CD8-positive, alpha-beta memory T cell (primary cell): Measurements from ENCODE around the gene PCK2. TPM values are rescaled to one million over a fixed set of nuclear protein-coding genes. Genes with fewer than 3 reads are reported as not detected.

Experiments
- CTCF ChIA-PET: fragments of 350-600 bp; sonication (Branson Sonifier 250); formaldehyde crosslinking; loops from one replicate; lab custom pipeline; 2021; ENCODE audit warnings: antibody characterized with exemption; lab: Charles Lee
- POLR2A ChIA-PET: fragments of 350-600 bp; sonication (Branson Sonifier 250); formaldehyde crosslinking; loops from one replicate; lab custom pipeline; 2021; ENCODE audit warnings: antibody characterized with exemption; lab: Charles Lee
- DNase-seq, 5 donors: peaks; one replicate each; pipeline versions ENCODE4 v3.0.0 to v3.0.0-alpha.2; 2020 to 2022; ENCODE audit warnings: mixed read lengths in 1 of 5
- H3K27ac ChIP-seq: one replicate; pipeline ENCODE4 v1.7.0; 2013; ENCODE audit warnings: low read depth, mild to moderate bottlenecking, low read length, moderate library complexity
- H3K27me3 ChIP-seq: 2 replicates; pipeline ENCODE4 v1.7.0; 2013; ENCODE audit warnings: low read length, mild to moderate bottlenecking; ENCODE audit not compliant: insufficient read depth, poor library complexity, severe bottlenecking
- H3K36me3 ChIP-seq: 2 replicates; pipeline ENCODE4 v1.7.0; 2013; ENCODE audit warnings: mild to moderate bottlenecking, low read length, moderate library complexity; ENCODE audit not compliant: insufficient read depth
- H3K4me1 ChIP-seq: 2 replicates; pipeline ENCODE4 v1.7.0; 2013; ENCODE audit warnings: mild to moderate bottlenecking, low read length, moderate library complexity; ENCODE audit not compliant: insufficient read depth
- H3K4me3 ChIP-seq: 2 replicates; pipeline ENCODE4 v1.7.0; 2013; ENCODE audit warnings: mild to moderate bottlenecking, low read length
- H3K9me3 ChIP-seq: 2 replicates; pipeline ENCODE4 v1.7.0; 2013; ENCODE audit warnings: mild to moderate bottlenecking, low read length
- H3K27ac Mint-ChIP-seq, 8 donors: one replicate each; pipeline ENCODE4 v1.8.0; 2020 to 2021; ENCODE audit warnings: mixed read lengths in 8 of 8, mild to moderate bottlenecking in 6 of 8, inconsistent platforms in 3 of 8, moderate library complexity in 3 of 8
- H3K27me3 Mint-ChIP-seq, 2 donors: one replicate each; pipeline ENCODE4 v1.8.0; 2020 to 2021; ENCODE audit warnings: mixed read lengths in 2 of 2, mild to moderate bottlenecking in 1 of 2, moderate library complexity in 1 of 2
- H3K36me3 Mint-ChIP-seq, 3 donors: one replicate each; pipeline ENCODE4 v1.8.0; 2020 to 2021; ENCODE audit warnings: mixed read lengths in 3 of 3, inconsistent platforms in 1 of 3, mild to moderate bottlenecking in 1 of 3
- H3K4me1 Mint-ChIP-seq, 3 donors: one replicate each; pipeline ENCODE4 v1.8.0; 2020 to 2021; ENCODE audit warnings: mixed read lengths in 3 of 3, inconsistent platforms in 1 of 3, mild to moderate bottlenecking in 1 of 3
- H3K4me3 Mint-ChIP-seq, 7 donors: one replicate each; pipeline ENCODE4 v1.8.0; 2020 to 2021; ENCODE audit warnings: mixed read lengths in 7 of 7, mild to moderate bottlenecking in 6 of 7, moderate library complexity in 4 of 7, inconsistent platforms in 2 of 7
- H3K9me3 Mint-ChIP-seq, 5 donors: one replicate each; pipeline ENCODE4 v1.8.0; 2020 to 2022; ENCODE audit warnings: mixed read lengths in 5 of 5, mild to moderate bottlenecking in 3 of 5, moderate library complexity in 2 of 5, inconsistent platforms in 1 of 5
- polyA plus RNA-seq: library from polyadenylated mRNA; unstranded; fragments of 300-500 nt; fragmentation: Illumina TruSeq; gene quantifications from one replicate; pipeline ENCODE4 v1.2.3, GENCODE V29; 2021
- total RNA-seq, 2 experiments: library from RNA; stranded (reverse); gene quantifications; one replicate each; pipeline ENCODE4 v1.2.3, GENCODE V29; 2021

The PCK2 gene
- total and polyA plus RNA-seq, 3 experiments from 2014 or later: 16.9 to 88.3 (median 79.6) TPM

DNA sequence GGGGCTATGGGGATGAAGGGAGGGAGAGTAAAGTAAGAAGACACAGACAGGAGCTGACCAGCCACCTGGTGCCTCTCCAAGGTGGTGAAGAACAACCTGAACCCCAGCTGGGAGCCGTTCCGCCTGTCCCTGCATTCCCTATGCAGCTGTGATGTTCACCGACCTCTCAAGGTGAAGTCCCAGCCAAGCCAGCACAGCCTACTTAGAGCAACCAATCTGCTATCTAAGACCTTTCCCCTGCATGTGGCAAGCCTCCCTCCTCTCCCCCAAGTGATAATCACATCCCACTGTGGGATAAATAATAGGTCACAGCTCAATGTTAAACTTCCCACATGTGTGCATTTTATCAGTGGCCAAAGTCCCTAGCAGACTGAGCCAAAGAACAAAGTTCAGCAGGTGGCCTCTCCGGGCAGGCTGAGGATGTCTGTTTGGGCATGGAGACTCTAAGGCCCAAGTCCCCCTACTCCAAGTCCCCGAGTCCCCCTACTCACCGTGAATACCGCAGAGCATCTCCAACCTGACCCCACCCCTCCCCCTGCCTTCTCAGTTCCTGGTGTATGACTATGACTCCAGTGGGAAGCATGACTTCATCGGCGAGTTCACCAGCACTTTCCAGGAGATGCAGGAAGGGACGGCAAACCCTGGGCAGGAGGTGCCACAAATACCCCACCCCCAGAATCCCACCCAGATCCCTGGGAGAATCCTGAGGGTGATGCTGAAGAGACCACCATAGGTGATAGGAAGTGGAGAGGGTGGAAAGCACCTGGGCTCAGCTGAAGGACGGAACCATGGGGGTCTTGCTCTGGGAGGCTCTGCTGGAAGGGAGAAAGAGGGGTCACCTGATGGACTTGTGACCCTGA is 19.3 kb upstream of the PCK2 start:
- no peaks in the 10 kb centered on the region for H3K9me3 Mint-ChIP-seq
- ChIA-PET CTCF (interaction anchor here (0.9 kb wide), 2 partner anchors 16 to 17 kb away, joined by 4 read pairs; no protein-coding TSS in a partner anchor), POLR2A (no interaction called here)
- peaks cover 0 to 5% (median 3%) of the 10 kb centered on the region in 3 donors for H3K4me1 Mint-ChIP-seq
- Histone ChIP-seq H3K27me3 (no peaks in the 10 kb centered on the region), H3K27ac (no peak overlapping the region), H3K4me3 (no peak overlapping the region), H3K4me1 (no peaks in the 10 kb centered on the region), H3K9me3 (no peaks in the 10 kb centered on the region), H3K36me3 (no peaks in the 10 kb centered on the region)
- DNase-seq: no peak
- H3K27me3 Mint-ChIP-seq: peaks cover 5 to 17% of the 10 kb centered on the region in 2 donors
- no peak overlapping the region for H3K4me3 Mint-ChIP-seq
- H3K36me3 Mint-ChIP-seq: no peaks in the 10 kb centered on the region
- H3K27ac Mint-ChIP-seq: peak overlapping the region in 2 of 8 donors; percentile 54 to 66

DNA sequence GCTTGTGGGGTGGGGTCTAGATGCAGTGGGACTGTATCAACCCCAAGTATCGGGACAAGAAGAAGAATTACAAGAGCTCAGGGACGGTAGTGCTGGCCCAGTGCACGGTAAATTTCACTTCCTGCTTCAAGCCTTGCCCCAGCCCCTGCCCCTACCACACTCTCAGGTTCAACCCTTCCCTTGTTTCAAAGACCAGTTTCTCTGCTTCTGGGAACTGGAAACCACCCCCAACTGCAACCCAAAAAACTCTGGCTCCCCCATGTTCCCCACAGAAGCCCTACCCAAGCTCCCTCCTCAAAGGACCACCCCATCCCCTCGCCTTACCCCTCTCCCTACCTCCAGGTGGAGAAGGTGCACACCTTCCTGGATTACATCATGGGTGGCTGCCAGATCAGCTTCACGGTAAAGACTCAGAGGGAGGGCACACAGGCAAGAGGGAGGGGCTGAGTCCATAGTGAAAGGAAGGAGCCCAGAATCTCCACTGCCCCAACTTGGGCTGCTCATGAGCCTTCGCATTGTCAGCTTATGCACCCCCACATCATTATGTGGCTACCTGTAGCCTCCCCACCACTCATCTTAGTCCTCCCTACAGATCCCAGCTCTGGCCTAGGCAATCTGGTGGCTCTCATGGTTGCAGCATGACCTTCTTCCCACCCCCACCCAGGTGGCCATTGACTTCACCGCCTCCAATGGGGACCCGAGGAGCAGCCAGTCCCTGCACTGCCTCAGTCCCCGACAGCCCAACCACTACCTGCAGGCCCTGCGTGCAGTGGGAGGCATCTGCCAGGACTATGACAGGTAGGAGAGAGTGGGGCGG is 18.4 kb upstream of the PCK2 start:
- POLR2A ChIA-PET: no interaction called here
- no peak for DNase-seq
- H3K36me3 ChIP-seq: no peaks in the 10 kb centered on the region
- H3K9me3 Mint-ChIP-seq: no peaks in the 10 kb centered on the region
- H3K27me3 ChIP-seq: no peaks in the 10 kb centered on the region
- no peak overlapping the region for H3K4me3 Mint-ChIP-seq
- peaks cover 6% of the 10 kb centered on the region for H3K4me1 ChIP-seq
- H3K27me3 Mint-ChIP-seq: peaks cover 2 to 8% of the 10 kb centered on the region in 2 donors
- H3K9me3 ChIP-seq: no peaks in the 10 kb centered on the region
- H3K4me3 ChIP-seq: no peak overlapping the region
- CTCF ChIA-PET: interaction anchor here (0.9 to 1.5 kb wide), 2 partner anchors 15 kb away, joined by 4 to 6 read pairs; no protein-coding TSS in a partner anchor
- H3K36me3 Mint-ChIP-seq: no peaks in the 10 kb centered on the region
- no peak overlapping the region for H3K27ac ChIP-seq
- peak overlapping the region in 2 of 8 donors; percentile 54 to 66 for H3K27ac Mint-ChIP-seq
- peaks cover 6 to 10% (median 8%) of the 10 kb centered on the region in 3 donors for H3K4me1 Mint-ChIP-seq

DNA sequence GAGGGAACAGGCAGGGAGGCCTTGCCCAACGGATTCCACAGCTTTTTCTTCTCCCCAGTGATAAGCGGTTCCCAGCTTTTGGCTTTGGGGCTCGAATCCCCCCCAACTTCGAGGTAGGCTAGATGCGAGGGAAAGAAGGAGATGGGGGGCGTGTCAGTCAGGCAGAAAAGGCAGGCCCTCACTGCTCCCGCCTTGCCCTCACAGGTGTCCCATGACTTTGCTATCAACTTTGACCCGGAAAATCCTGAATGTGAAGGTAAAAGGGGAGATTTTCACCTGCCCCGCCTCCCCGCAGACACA is 17.9 kb upstream of the PCK2 start:
- H3K9me3 ChIP-seq: no peaks in the 10 kb centered on the region
- H3K27ac ChIP-seq: no peak overlapping the region
- H3K36me3 Mint-ChIP-seq: peaks cover 0 to 3% (median 0%) of the 10 kb centered on the region in 3 donors
- H3K4me1 ChIP-seq: peaks cover 9% of the 10 kb centered on the region
- H3K4me1 Mint-ChIP-seq: peaks cover 8 to 10% (median 10%) of the 10 kb centered on the region in 3 donors
- no peak overlapping the region for H3K4me3 Mint-ChIP-seq
- H3K36me3 ChIP-seq: no peaks in the 10 kb centered on the region
- ChIA-PET CTCF (interaction anchor here (1.5 kb wide), 1 partner anchor 14 kb away, joined by 6 read pairs; no protein-coding TSS in a partner anchor), POLR2A (no interaction called here)
- DNase-seq: no peak
- peaks cover 2 to 3% of the 10 kb centered on the region in 2 donors for H3K27me3 Mint-ChIP-seq
- H3K4me3 ChIP-seq: no peak overlapping the region
- no peaks in the 10 kb centered on the region for H3K27me3 ChIP-seq
- H3K9me3 Mint-ChIP-seq: no peaks in the 10 kb centered on the region
- H3K27ac Mint-ChIP-seq: peak overlapping the region in 1 of 8 donors; percentile 88

DNA sequence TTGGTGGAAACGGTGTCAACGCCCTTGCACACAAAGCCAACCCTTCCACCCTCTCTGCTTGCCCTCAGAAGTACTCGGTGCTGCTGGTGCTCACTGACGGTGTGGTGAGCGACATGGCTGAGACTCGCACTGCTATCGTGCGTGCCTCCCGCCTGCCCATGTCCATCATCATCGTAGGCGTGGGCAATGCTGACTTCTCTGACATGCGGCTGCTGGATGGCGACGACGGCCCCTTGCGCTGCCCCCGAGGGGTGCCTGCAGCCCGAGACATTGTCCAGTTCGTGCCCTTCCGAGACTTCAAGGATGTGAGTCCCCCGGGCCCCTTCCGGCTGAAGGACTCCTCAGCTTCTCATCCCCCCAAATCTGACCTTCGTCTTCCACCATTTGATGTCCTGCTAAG is 17.0 kb upstream of the PCK2 start:
- Mint-ChIP-seq H3K4me3 (no peak overlapping the region), H3K27ac (no peak overlapping the region), H3K36me3 (peaks cover 0 to 4% (median 0%) of the 10 kb centered on the region in 3 donors), H3K9me3 (no peaks in the 10 kb centered on the region), H3K27me3 (peaks cover 2% of the 10 kb centered on the region in 2 donors), H3K4me1 (peaks cover 12 to 15% (median 14%) of the 10 kb centered on the region in 3 donors)
- H3K27me3 ChIP-seq: no peaks in the 10 kb centered on the region
- no peak overlapping the region for H3K27ac ChIP-seq
- H3K4me1 ChIP-seq: peaks cover 9% of the 10 kb centered on the region
- no peaks in the 10 kb centered on the region for H3K36me3 ChIP-seq
- ChIA-PET CTCF (interaction anchor here (1.5 kb wide), 1 partner anchor 13 kb away, joined by 6 read pairs; no protein-coding TSS in a partner anchor), POLR2A (no interaction called here)
- no peak for DNase-seq
- no peaks in the 10 kb centered on the region for H3K9me3 ChIP-seq
- H3K4me3 ChIP-seq: no peak overlapping the region

DNA sequence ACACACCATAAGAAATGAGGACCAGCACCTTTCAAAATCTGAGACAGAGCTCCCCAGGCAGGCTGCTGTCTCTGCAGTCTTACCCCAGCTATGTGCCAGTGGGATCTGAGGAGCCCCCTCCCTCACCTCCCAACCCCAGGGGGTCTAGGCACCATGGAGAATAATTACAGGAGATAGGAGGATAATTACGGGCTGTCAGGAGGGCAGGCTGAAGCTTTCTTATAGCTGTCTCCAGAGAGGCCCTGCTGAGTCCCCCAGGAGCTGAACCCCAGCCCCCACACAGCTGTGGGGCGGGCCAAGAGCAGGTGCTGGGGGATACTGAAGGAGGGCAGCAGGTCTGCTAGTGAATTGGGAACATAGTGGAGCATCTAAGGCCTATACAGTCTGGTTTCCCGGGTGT is 16.0 kb upstream of the PCK2 start:
- H3K4me1 Mint-ChIP-seq: peaks cover 15 to 18% (median 16%) of the 10 kb centered on the region in 3 donors
- no peak for DNase-seq
- H3K27me3 ChIP-seq: no peaks in the 10 kb centered on the region
- no peaks in the 10 kb centered on the region for H3K9me3 ChIP-seq
- peak overlapping the region in 1 of 7 donors; percentile 64 for H3K4me3 Mint-ChIP-seq
- no peaks in the 10 kb centered on the region for H3K9me3 Mint-ChIP-seq
- POLR2A ChIA-PET: no interaction called here
- CTCF ChIA-PET: no interaction called here
- peaks cover 0 to 4% (median 0%) of the 10 kb centered on the region in 3 donors for H3K36me3 Mint-ChIP-seq
- no peaks in the 10 kb centered on the region for H3K36me3 ChIP-seq
- peaks cover 9% of the 10 kb centered on the region for H3K4me1 ChIP-seq
- no peak overlapping the region for H3K27ac ChIP-seq
- peak overlapping the region in 2 of 8 donors; percentile 43 to 90 for H3K27ac Mint-ChIP-seq
- H3K4me3 ChIP-seq: no peak overlapping the region
- peaks cover 2% of the 10 kb centered on the region in 2 donors for H3K27me3 Mint-ChIP-seq

DNA sequence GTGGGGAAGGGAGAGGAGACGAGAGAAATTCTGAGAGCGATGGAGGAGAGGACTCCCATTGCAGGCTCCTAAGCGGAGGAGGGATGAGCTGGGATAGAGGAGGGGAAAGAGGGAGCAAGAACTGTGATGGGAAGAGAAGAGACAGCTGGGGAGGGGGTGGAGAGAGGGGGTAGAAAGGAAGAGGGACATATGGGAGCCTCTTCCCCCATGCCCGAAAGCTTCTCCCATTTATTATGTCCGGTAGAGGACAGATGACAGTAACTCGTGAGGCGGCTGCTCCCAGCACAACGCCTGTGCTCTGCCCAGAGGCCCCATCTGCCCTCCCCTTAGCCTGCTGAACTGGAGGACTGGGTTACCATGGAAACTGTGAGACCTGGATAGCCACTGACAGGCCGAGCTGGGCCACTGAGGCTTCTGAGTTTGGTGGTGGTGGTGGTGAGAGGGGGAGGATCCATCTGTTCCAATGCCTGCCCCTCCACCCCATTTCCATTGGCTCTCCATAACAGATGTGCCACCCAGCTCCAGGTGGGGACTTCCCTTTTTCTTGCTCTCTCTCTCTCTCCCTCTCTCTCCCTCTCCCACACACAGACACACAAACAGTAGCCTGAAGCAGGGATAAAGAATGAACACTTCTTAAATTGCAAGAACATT is 14.5 kb upstream of the PCK2 start:
- H3K27ac Mint-ChIP-seq: peak overlapping the region in 1 of 8 donors; percentile 34
- no peaks in the 10 kb centered on the region for H3K36me3 ChIP-seq

DNA sequence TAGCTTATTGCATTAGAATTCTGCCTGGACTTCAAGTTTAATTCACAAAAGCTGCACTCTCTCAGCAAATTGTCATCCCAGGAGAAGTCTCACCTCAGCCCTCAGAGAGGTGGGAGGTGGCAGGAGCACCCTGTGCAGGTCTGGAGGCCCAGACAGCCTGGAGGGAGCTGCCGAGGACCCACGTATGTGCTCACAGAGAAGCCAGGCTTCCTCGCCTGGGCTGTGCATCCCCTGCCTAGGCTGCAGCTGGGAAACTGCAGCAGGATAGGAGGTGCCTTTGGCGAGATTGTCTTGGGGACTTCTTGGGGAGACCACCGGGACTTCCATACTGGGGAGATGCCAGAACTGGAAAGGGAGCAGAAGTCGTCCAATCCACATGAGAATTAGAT is 14.0 kb upstream of the PCK2 start:
- Mint-ChIP-seq H3K27ac (peak overlapping the region in 5 of 8 donors; percentile 24 to 92 (median 78)), H3K4me1 (peaks cover 15 to 18% (median 16%) of the 10 kb centered on the region in 3 donors)
- POLR2A ChIA-PET: interaction anchor here (0.7 to 2.7 kb wide), 7 partner anchors 12 to 133 kb away, joined by 3 to 28 read pairs (median 4); partner anchors contain the start of genes CHMP4A, DCAF11, NRL and PCK2

More for the DNA sequence above, 14.5 kb upstream of the PCK2 start:
- H3K4me3 ChIP-seq: no peak overlapping the region
- Mint-ChIP-seq H3K4me3 (peak overlapping the region in 5 of 7 donors; percentile 59 to 93 (median 88)), H3K4me1 (peaks cover 15 to 18% (median 16%) of the 10 kb centered on the region in 3 donors), H3K9me3 (no peaks in the 10 kb centered on the region), H3K27me3 (peaks cover 0 to 2% of the 10 kb centered on the region in 2 donors), H3K36me3 (peaks cover 0 to 4% (median 0%) of the 10 kb centered on the region in 3 donors)
- POLR2A ChIA-PET: interaction anchor here (1.5 kb wide), 1 partner anchor 26 kb away, joined by 3 read pairs; no protein-coding TSS in a partner anchor
- H3K9me3 ChIP-seq: no peaks in the 10 kb centered on the region
- H3K4me1 ChIP-seq: peaks cover 9% of the 10 kb centered on the region
- no peak for DNase-seq
- no peaks in the 10 kb centered on the region for H3K27me3 ChIP-seq
- no peak overlapping the region for H3K27ac ChIP-seq
- CTCF ChIA-PET: interaction anchor here (0.8 to 8.6 kb wide), 10 partner anchors 12 to 99 kb away, joined by 3 to 76 read pairs (median 6); partner anchors contain the start of genes CARMIL3, DCAF11, IRF9 and NRL

More for the DNA sequence above, 14.0 kb upstream of the PCK2 start:
- Mint-ChIP-seq H3K27me3 (peaks cover 0 to 2% of the 10 kb centered on the region in 2 donors), H3K9me3 (no peaks in the 10 kb centered on the region), H3K4me3 (peak overlapping the region; percentile 85 to 93 (median 88)), H3K36me3 (peaks cover 0 to 4% (median 0%) of the 10 kb centered on the region in 3 donors)
- H3K9me3 ChIP-seq: no peaks in the 10 kb centered on the region
- H3K27ac ChIP-seq: no peak overlapping the region
- DNase-seq: no peak
- no peaks in the 10 kb centered on the region for H3K36me3 ChIP-seq
- CTCF ChIA-PET: interaction anchor here (0.8 to 8.6 kb wide), 13 partner anchors 8 to 286 kb away, joined by 3 to 76 read pairs (median 4); partner anchors contain the start of genes CARMIL3, DCAF11, IRF9 and NRL
- H3K27me3 ChIP-seq: no peaks in the 10 kb centered on the region
- peaks cover 9% of the 10 kb centered on the region for H3K4me1 ChIP-seq
- no peak overlapping the region for H3K4me3 ChIP-seq
